IMR-90 (cell line): ENCODE measurements around the gene ST6GALNAC5. TPM values are rescaled to one million over a fixed set of nuclear protein-coding genes. Genes with fewer than 3 reads are reported as not detected.

ENCODE experiments used
- ATAC-seq: fragments of 200-7000 bp; cut with Tn5 transposase; 2 replicates; pipeline ENCODE4 v1.9.1; 2020; ENCODE audit warnings: low read depth, mild to moderate bottlenecking, moderate library complexity
- BruUV-seq: library from RNA; stranded (reverse); fragments of 400-500 nt; replicated peaks from 2 replicates; lab custom pipeline; 2021; lab: Mats Ljungman, UMichigan
- CTCF ChIA-PET: fragments of 300-600 bp; formaldehyde crosslinking; extraction: SDS; loops from one replicate; lab custom pipeline; 2021; ENCODE audit warnings: antibody characterized with exemption; lab: Yijun Ruan, JAX
- POLR2A ChIA-PET: fragments of 300-600 bp; sonication (Branson Sonifier 250); formaldehyde crosslinking; loops from one replicate; lab custom pipeline; 2022; ENCODE audit warnings: antibody characterized with exemption; ENCODE audit not compliant: unreplicated experiment; lab: Charles Lee
- DNase-seq: peaks from one replicate; pipeline ENCODE4 v3.0.0; 2013
- H2AFZ ChIP-seq: replicated peaks from 2 replicates; pipeline ENCODE3; 2013; ENCODE audit warnings: low read length, mild to moderate bottlenecking; ENCODE audit not compliant: poor library complexity
- H2AK5ac ChIP-seq: 2 replicates; pipeline ENCODE4 v1.6.1; 2013; ENCODE audit warnings: low read depth, low read length, inconsistent platforms
- H2AK9ac ChIP-seq: replicated peaks from 2 replicates; pipeline ENCODE3; 2013; ENCODE audit warnings: mild to moderate bottlenecking, low read depth, low read length, moderate library complexity; ENCODE audit not compliant: poor library complexity
- H2BK120ac ChIP-seq: 2 replicates; pipeline ENCODE4 v1.6.1; 2013; ENCODE audit warnings: low read depth, low read length, inconsistent platforms
- H2BK15ac ChIP-seq: 3 replicates; pipeline ENCODE4 v1.6.1; 2013; ENCODE audit warnings: low read depth, low read length, inconsistent platforms
- H2BK20ac ChIP-seq: 2 replicates; pipeline ENCODE4 v1.6.1; 2013; ENCODE audit warnings: low read depth, mild to moderate bottlenecking, inconsistent platforms, low read length, moderate library complexity
- H2BK5ac ChIP-seq: 2 replicates; pipeline ENCODE4 v1.6.1; 2013; ENCODE audit warnings: mild to moderate bottlenecking, low read depth, low read length, inconsistent platforms; ENCODE audit not compliant: poor library complexity, severe bottlenecking
- H3K14ac ChIP-seq: replicated peaks from 2 replicates; pipeline ENCODE4 v1.6.1; 2013; ENCODE audit warnings: low read depth, low read length, inconsistent platforms
- H3K18ac ChIP-seq: 2 replicates; pipeline ENCODE4 v1.6.1; 2013; ENCODE audit warnings: low read depth, low read length, control low read depth
- H3K23ac ChIP-seq: 2 replicates; pipeline ENCODE4 v1.6.1; 2013; ENCODE audit warnings: low read depth, low read length, inconsistent platforms
- H3K27ac ChIP-seq: 2 replicates; pipeline ENCODE4 v1.5.1; 2013; ENCODE audit warnings: mild to moderate bottlenecking, control low read depth, low read length; ENCODE audit not compliant: insufficient read depth
- H3K27me3 ChIP-seq: 2 replicates; pipeline ENCODE4 v1.6.1; 2013; ENCODE audit warnings: low read length; ENCODE audit not compliant: control insufficient read depth, insufficient read depth
- H3K36me3 ChIP-seq: 2 replicates; pipeline ENCODE4 v1.6.1; 2013; ENCODE audit warnings: low read length, mixed read lengths; ENCODE audit not compliant: control insufficient read depth, insufficient read depth
- H3K4ac ChIP-seq: 2 replicates; pipeline ENCODE4 v1.6.1; 2013; ENCODE audit warnings: low read depth, low read length, inconsistent platforms
- H3K4me1 ChIP-seq: 2 replicates; pipeline ENCODE4 v1.6.1; 2013; ENCODE audit warnings: low read length, mixed read lengths; ENCODE audit not compliant: control insufficient read depth, insufficient read depth
- H3K4me2 ChIP-seq: 2 replicates; pipeline ENCODE4 v1.6.1; 2013; ENCODE audit warnings: low read depth, mild to moderate bottlenecking, control low read depth, low read length, moderate library complexity
- H3K4me3 ChIP-seq: 2 replicates; pipeline ENCODE4 v1.5.1; 2013; ENCODE audit warnings: low read depth, mild to moderate bottlenecking, control low read depth, low read length, moderate library complexity; ENCODE audit not compliant: insufficient read depth
- H3K56ac ChIP-seq: 2 replicates; pipeline ENCODE4 v1.6.1; 2013; ENCODE audit warnings: low read length, inconsistent platforms; ENCODE audit not compliant: insufficient read depth; ENCODE audit errors: extremely low read depth
- H3K79me1 ChIP-seq, 2 experiments: 2 replicates each; pipeline ENCODE4 v1.6.1; 2013; ENCODE audit warnings: low read length in 2 of 2, inconsistent platforms in 1 of 2, low read depth in 1 of 2
- H3K9ac ChIP-seq: 2 replicates; pipeline ENCODE4 v1.6.1; 2013; ENCODE audit warnings: low read depth, low read length, control low read depth
- H3K9me1 ChIP-seq: 2 replicates; pipeline ENCODE4 v1.6.1; 2013; ENCODE audit warnings: low read length, inconsistent platforms; ENCODE audit not compliant: insufficient read depth
- H3K9me3 ChIP-seq: 2 replicates; pipeline ENCODE4 v1.6.1; 2013; ENCODE audit warnings: low read length; ENCODE audit not compliant: control insufficient read depth, insufficient read depth
- H4K20me1 ChIP-seq: 2 replicates; pipeline ENCODE4 v1.6.1; 2013; ENCODE audit warnings: low read length, inconsistent platforms; ENCODE audit not compliant: insufficient read depth
- H4K5ac ChIP-seq: 2 replicates; pipeline ENCODE4 v1.6.1; 2013; ENCODE audit warnings: mild to moderate bottlenecking, low read depth, low read length, control low read depth
- H4K8ac ChIP-seq, 2 experiments: 2 replicates each; pipeline ENCODE4 v1.6.1; 2013; ENCODE audit warnings: low read depth in 2 of 2, low read length in 2 of 2, control low read depth in 1 of 2, inconsistent platforms in 1 of 2
- H4K91ac ChIP-seq: 2 replicates; pipeline ENCODE4 v1.6.1; 2013; ENCODE audit warnings: low read depth, low read length, inconsistent platforms; ENCODE audit not compliant: insufficient read depth
- RCOR1 ChIP-seq: IDR thresholded peaks from 2 replicates; pipeline ENCODE4 v1.6.1; 2012; ENCODE audit warnings: mild to moderate bottlenecking, low read length, improper control_type of control experiment; ENCODE audit not compliant: insufficient replicate concordance
- SMC3 ChIP-seq: fragments of 150-350 bp; IDR thresholded peaks from 2 replicates; pipeline ENCODE4 v1.6.1; 2016; ENCODE audit warnings: low read depth, mild to moderate bottlenecking, antibody characterized with exemption, low read length, moderate library complexity
- WGBS, 2 experiments: methylation state at CpG; one replicate each; pipeline versions ENCODE4 v1.1.5 to v1.1.7; 2013; ENCODE audit warnings: missing lambda C conversion rate in 2 of 2; ENCODE audit not compliant: insufficient read length in 1 of 2; ENCODE audit errors: extremely low coverage in 2 of 2; 5-methylcytosine and 5-hydroxymethylcytosine counted together
- dilution Hi-C: fragments of 300-500 bp; cut with HindIII; formaldehyde crosslinking; loops from one replicate; pipeline ENCODE4 v1.14.3; 2018; ENCODE audit warnings: low sequenced_read_pairs; ENCODE audit not compliant: unreplicated experiment
- in situ Hi-C: fragments of 300-500 bp; cut with MboI; formaldehyde crosslinking; loops from 3 replicates; pipeline ENCODE4 v1.14.3; 2019; ENCODE audit warnings: low sequenced_read_pairs, inconsistent platforms, mixed read lengths
- intact Hi-C: fragments of 100-400 bp; cut with micrococcal nuclease; formaldehyde crosslinking; loops from 2 replicates; pipeline ENCODE4 v1.10.0; 2022
- polyA plus RNA-seq, 3 experiments: library from polyadenylated mRNA; depleted of rRNA; stranded (reverse); fragments of >200 nt; gene quantifications; 2 replicates each; pipeline ENCODE4 v1.2.3, GENCODE V29; 2012; ENCODE audit warnings: low replicate concordance in 1 of 3
- total RNA-seq: library from RNA; depleted of rRNA; stranded (reverse); fragments of >200 nt; gene quantifications from 2 replicates; pipeline ENCODE4 v1.2.3, GENCODE V29; 2012

ST6GALNAC5 gene
- total and polyA plus RNA-seq, 2 of the 4 experiments (the other 2 are of a cell fraction), result 3.4 to 4.0 TPM

GRCh38 chr1:76928522-76928921 is 61.2 kb downstream of the ST6GALNAC5 start:
- in situ Hi-C loops, result no loop called here
- no peak overlapping the region for H3K27ac ChIP-seq
- TF ChIP-seq RCOR1, result no peak
- TF ChIP-seq SMC3, result no peak
- no peak overlapping the region for H3K56ac ChIP-seq
- H3K9me1 ChIP-seq, result no peaks in the 10 kb centered on the region
- no peak overlapping the region for H2AFZ ChIP-seq
- no peak overlapping the region for H2BK15ac ChIP-seq
- no peak overlapping the region for H4K8ac ChIP-seq
- intact Hi-C loops, result no loop called here
- no peak for DNase-seq
- H3K18ac ChIP-seq, result no peak overlapping the region
- dilution Hi-C loops, result no loop called here
- no peak overlapping the region for H2BK20ac ChIP-seq
- peaks cover 2% of the 10 kb centered on the region; the same call in 1 of the 2 replicates for H3K27me3 ChIP-seq
- no peak overlapping the region for H2BK5ac ChIP-seq
- H3K4me3 ChIP-seq, result no peak overlapping the region
- CTCF ChIA-PET, result no interaction called here
- no CpG with 5 or more reads among the region's 2 CpGs for WGBS, 2 experiments
- no TSS peak for BruUV-seq
- H4K91ac ChIP-seq, result no peak overlapping the region
- no peak overlapping the region for H2AK9ac ChIP-seq
- H3K23ac ChIP-seq, result no peak overlapping the region
- H3K79me1 ChIP-seq, result no peaks in the 10 kb centered on the region
- no peak for ATAC-seq
- H3K4me1 ChIP-seq, result no peaks in the 10 kb centered on the region
- H2AK5ac ChIP-seq, result no peak overlapping the region
- H2BK120ac ChIP-seq, result no peak overlapping the region
- H4K5ac ChIP-seq, result no peak overlapping the region
- no peaks in the 10 kb centered on the region for H3K9me3 ChIP-seq
- H3K4me2 ChIP-seq, result no peak overlapping the region
- no peak overlapping the region for H3K9ac ChIP-seq
- no peaks in the 10 kb centered on the region for H3K36me3 ChIP-seq
- H3K4ac ChIP-seq, result no peak overlapping the region
- H3K14ac ChIP-seq, result no peak overlapping the region
- POLR2A ChIA-PET, result no interaction called here
- H4K20me1 ChIP-seq, result no peaks in the 10 kb centered on the region
